ENCODE data around the gene CNTF. TPM values are rescaled to one million over a fixed set of nuclear protein-coding genes. Genes with fewer than 3 reads are reported as not detected.

Gene CNTF
- total and polyA plus RNA-seq, 2 of the 4 experiments (the other 2 are of a cell fraction), result 1.2 to 2.3 TPM

- Histone ChIP-seq H4K8ac (ENCODE audit: low read depth in 2 of 2, low read length in 2 of 2) (no peak overlapping the region), H3K18ac (ENCODE audit: low read depth, low read length) (no peak overlapping the region), H3K79me1 (ENCODE audit: low read depth in 1 of 2, low read length in 2 of 2) (no peaks in the 10 kb centered on the region), H3K9me3 (ENCODE audit: control insufficient read depth, insufficient read depth, low read length) (no peaks in the 10 kb centered on the region), H3K27me3 (ENCODE audit: control insufficient read depth, insufficient read depth, low read length) (no peaks in the 10 kb centered on the region), H3K9me1 (ENCODE audit: insufficient read depth, low read length) (no peaks in the 10 kb centered on the region), H3K36me3 (ENCODE audit: control insufficient read depth, insufficient read depth, low read length) (no peaks in the 10 kb centered on the region), H2BK15ac (ENCODE audit: low read depth, low read length) (no peak overlapping the region), H3K14ac (replicated peaks; ENCODE audit: low read depth, low read length) (no peak overlapping the region), H4K20me1 (ENCODE audit: insufficient read depth, low read length) (no peaks in the 10 kb centered on the region), H3K4ac (ENCODE audit: low read depth, low read length) (no peak overlapping the region), H3K4me3 (ENCODE audit: insufficient read depth, low read depth, low read length) (no peak overlapping the region), H2BK20ac (ENCODE audit: low read depth, low read length) (no peak overlapping the region), H3K56ac (ENCODE audit: extremely low read depth, insufficient read depth, low read length) (no peak overlapping the region), H2AK5ac (ENCODE audit: low read depth, low read length) (no peak overlapping the region), H2AFZ (replicated peaks; ENCODE audit: low read length, poor library complexity) (peak overlapping the region; percentile 16), H3K4me1 (ENCODE audit: control insufficient read depth, insufficient read depth, low read length) (0 out of 2 replicates have a peak, but pooled peaks cover 2% of the 10 kb centered on the region), H2BK5ac (ENCODE audit: low read depth, low read length, poor library complexity, severe bottlenecking) (no peak overlapping the region), H3K4me2 (ENCODE audit: low read depth, low read length) (no peak overlapping the region), H2BK120ac (ENCODE audit: low read depth, low read length) (no peak overlapping the region), H4K5ac (ENCODE audit: low read depth, low read length) (no peak overlapping the region), H3K27ac (ENCODE audit: insufficient read depth, low read length) (no peak overlapping the region), H2AK9ac (replicated peaks; ENCODE audit: low read depth, low read length, poor library complexity) (no peak overlapping the region), H3K23ac (ENCODE audit: low read depth, low read length) (no peak overlapping the region), H3K9ac (ENCODE audit: low read depth, low read length) (no peak overlapping the region), H4K91ac (ENCODE audit: insufficient read depth, low read depth, low read length) (no peak overlapping the region)
- WGBS, 2 experiments (ENCODE audit: extremely low coverage in 2 of 2, insufficient read length in 1 of 2), result 0% methylated on average over 2 of the region's 12 CpGs; no CpG with 5 or more reads in 1 of the 2 experiments
- BruUV-seq (replicated peaks), result no TSS peak
- DNase-seq (peak; percentile 72), ATAC-seq (ENCODE audit: low read depth) (peak; percentile 98)
- CTCF ChIA-PET, result interaction anchor here (0.6 to 1.8 kb wide), 3 partner anchors 15 to 134 kb away, joined by 3 to 4 read pairs (median 4); no protein-coding TSS in a partner anchor
- in situ Hi-C loops (cut with MboI; ENCODE audit: low sequenced_read_pairs), result no loop called here
- POLR2A ChIA-PET (ENCODE audit: unreplicated experiment), result no interaction called here
- intact Hi-C loops (cut with micrococcal nuclease), result loop anchor here (1.0 to 5.0 kb wide), 4 partner anchors 134 to 503 kb away; no protein-coding TSS in a partner anchor
- dilution Hi-C loops (cut with HindIII; ENCODE audit: low sequenced_read_pairs, unreplicated experiment), result no loop called here
- TF ChIP-seq MXI1 (IDR thresholded peaks at IDR 0.05; ENCODE audit: borderline replicate concordance, low read depth, low read length) (0 out of 2 replicates have a peak, but pooled peaks have one; percentile 47), USF2 (IDR thresholded peaks at IDR 0.05; ENCODE audit: low read depth, low read length) (peak; percentile 78), MAZ (IDR thresholded peaks at IDR 0.05; ENCODE audit: borderline replicate concordance, low read depth, low read length) (no peak), CHD1 (IDR thresholded peaks at IDR 0.05; ENCODE audit: low read depth, low read length) (no peak), NFE2L2 (IDR thresholded peaks at IDR 0.05; ENCODE audit: low read depth, low read length) (no peak), POLR2A (IDR thresholded peaks at IDR 0.05; ENCODE audit: low read depth, low read length) (no peak), MAFK (IDR thresholded peaks at IDR 0.05; ENCODE audit: low read depth, low read length) (no peak), BHLHE40 (IDR thresholded peaks at IDR 0.05; ENCODE audit: low read depth, low read length) (no peak), RCOR1 (IDR thresholded peaks at IDR 0.05; ENCODE audit: insufficient replicate concordance, low read length) (no peak), RFX5 (IDR thresholded peaks at IDR 0.05; ENCODE audit: low read depth, low read length) (no peak), SMC3 (IDR thresholded peaks at IDR 0.05; ENCODE audit: low read depth, low read length) (peak; percentile 77), CEBPB (IDR thresholded peaks at IDR 0.05; ENCODE audit: low read depth, low read length) (no peak)
- TF ChIP-seq, protein P1, sequence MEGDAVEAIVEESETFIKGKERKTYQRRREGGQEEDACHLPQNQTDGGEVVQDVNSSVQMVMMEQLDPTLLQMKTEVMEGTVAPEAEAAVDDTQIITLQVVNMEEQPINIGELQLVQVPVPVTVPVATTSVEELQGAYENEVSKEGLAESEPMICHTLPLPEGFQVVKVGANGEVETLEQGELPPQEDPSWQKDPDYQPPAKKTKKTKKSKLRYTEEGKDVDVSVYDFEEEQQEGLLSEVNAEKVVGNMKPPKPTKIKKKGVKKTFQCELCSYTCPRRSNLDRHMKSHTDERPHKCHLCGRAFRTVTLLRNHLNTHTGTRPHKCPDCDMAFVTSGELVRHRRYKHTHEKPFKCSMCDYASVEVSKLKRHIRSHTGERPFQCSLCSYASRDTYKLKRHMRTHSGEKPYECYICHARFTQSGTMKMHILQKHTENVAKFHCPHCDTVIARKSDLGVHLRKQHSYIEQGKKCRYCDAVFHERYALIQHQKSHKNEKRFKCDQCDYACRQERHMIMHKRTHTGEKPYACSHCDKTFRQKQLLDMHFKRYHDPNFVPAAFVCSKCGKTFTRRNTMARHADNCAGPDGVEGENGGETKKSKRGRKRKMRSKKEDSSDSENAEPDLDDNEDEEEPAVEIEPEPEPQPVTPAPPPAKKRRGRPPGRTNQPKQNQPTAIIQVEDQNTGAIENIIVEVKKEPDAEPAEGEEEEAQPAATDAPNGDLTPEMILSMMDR (conservative IDR thresholded peaks at IDR 0.05; ENCODE audit: low read depth, low read length), result peak; percentile 89
- TF ChIP-seq, protein P2, sequence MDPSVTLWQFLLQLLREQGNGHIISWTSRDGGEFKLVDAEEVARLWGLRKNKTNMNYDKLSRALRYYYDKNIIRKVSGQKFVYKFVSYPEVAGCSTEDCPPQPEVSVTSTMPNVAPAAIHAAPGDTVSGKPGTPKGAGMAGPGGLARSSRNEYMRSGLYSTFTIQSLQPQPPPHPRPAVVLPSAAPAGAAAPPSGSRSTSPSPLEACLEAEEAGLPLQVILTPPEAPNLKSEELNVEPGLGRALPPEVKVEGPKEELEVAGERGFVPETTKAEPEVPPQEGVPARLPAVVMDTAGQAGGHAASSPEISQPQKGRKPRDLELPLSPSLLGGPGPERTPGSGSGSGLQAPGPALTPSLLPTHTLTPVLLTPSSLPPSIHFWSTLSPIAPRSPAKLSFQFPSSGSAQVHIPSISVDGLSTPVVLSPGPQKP (IDR thresholded peaks at IDR 0.05; ENCODE audit: borderline replicate concordance, low read depth, low read length), result no peak
Measured at GRCh38 chr11:58654079-58654907, 31.8 kb downstream of the CNTF start.
